Liver (tissue), 3 donors: ENCODE results near the gene TRIM71.

ENCODE experiments used
- CTCF ChIP-seq: fragments of 150-350 bp; IDR thresholded peaks from 2 replicates; pipeline ENCODE4 v1.5.1; 2017; ENCODE audit warnings: improper control_type of control experiment, low read depth, low read length; ENCODE audit not compliant: missing input control
- GABPA ChIP-seq, 2 donors: IDR thresholded peaks in 1 of 2; conservative IDR thresholded peaks in 1 of 2; 2 replicates each; pipeline ENCODE4 v1.6.1; 2016; ENCODE audit warnings: antibody characterized with exemption in 2 of 2, mild to moderate bottlenecking in 1 of 2, moderate library complexity in 1 of 2
- RAD21 ChIP-seq, 2 donors: IDR thresholded peaks; 2 replicates each; pipeline ENCODE4 v1.6.1; 2016; ENCODE audit warnings: antibody characterized with exemption in 2 of 2, mild to moderate bottlenecking in 2 of 2
- REST ChIP-seq: IDR thresholded peaks from 2 replicates; pipeline ENCODE4 v1.6.1; 2016; ENCODE audit warnings: antibody characterized with exemption, mild to moderate bottlenecking
- donor health status: healthy.
- donor health status: healthy.

- TF ChIP-seq CTCF (no peak), REST (no peak), GABPA (IDR thresholded peaks at IDR 0.05 in 1 of 2, conservative IDR thresholded peaks at IDR 0.05 in 1 of 2) (no peak), RAD21 (IDR thresholded peaks at IDR 0.05) (no peak)
Measured at GRCh38 chr3:32780735-32781210, 37.0 kb upstream of the TRIM71 start.
